CD14-positive monocyte (primary cell): Measurements from ENCODE around the gene LPXN. TPM values are rescaled to one million over a fixed set of nuclear protein-coding genes. Genes with fewer than 3 reads are reported as not detected.
A peak's percentile ranks its signal among the peaks of the same experiment; 100 is the strongest.

ENCODE experiments used
- DNase-seq, 3 donors: peaks; one replicate each; pipeline ENCODE4 v3.0.0-alpha.2; 2011 to 2022
- H2AFZ ChIP-seq: 2 replicates; pipeline ENCODE4 v1.6.0; 2012; ENCODE audit warnings: mild to moderate bottlenecking, low read depth, low read length, inconsistent platforms; ENCODE audit not compliant: insufficient read depth, poor library complexity, severe bottlenecking
- H3K27ac ChIP-seq, 2 donors: 1 replicate in 1 of 2; 2 replicates in 1 of 2; pipeline ENCODE4 v1.5.1; 2012 to 2013; ENCODE audit warnings: low read length in 2 of 2, control low read depth in 1 of 2, inconsistent platforms in 1 of 2, low read depth in 1 of 2, mild to moderate bottlenecking in 1 of 2
- H3K27me3 ChIP-seq, 2 donors: one replicate each; pipeline versions ENCODE4 v1.6.0 to v1.6.1; 2011 to 2013; ENCODE audit warnings: low read length in 2 of 2; ENCODE audit not compliant: control insufficient read depth in 2 of 2, insufficient read depth in 2 of 2
- H3K36me3 ChIP-seq, 2 donors: replicated peaks in 1 of 2; 1 replicate in 1 of 2; 2 replicates in 1 of 2; pipeline versions ENCODE4 v1.5.1 to v1.6.1; 2012 to 2013; ENCODE audit warnings: low read length in 2 of 2, control low read depth in 1 of 2, inconsistent platforms in 1 of 2, mild to moderate bottlenecking in 1 of 2; ENCODE audit not compliant: insufficient read depth in 2 of 2, control insufficient read depth in 1 of 2
- H3K4me1 ChIP-seq, 2 donors: 1 replicate in 1 of 2; 2 replicates in 1 of 2; pipeline versions ENCODE4 v1.5.1 to v1.6.1; 2012 to 2013; ENCODE audit warnings: low read length in 2 of 2, control low read depth in 1 of 2, inconsistent platforms in 1 of 2, mild to moderate bottlenecking in 1 of 2, moderate library complexity in 1 of 2; ENCODE audit not compliant: insufficient read depth in 2 of 2, control insufficient read depth in 1 of 2
- H3K4me2 ChIP-seq: replicated peaks from 2 replicates; pipeline ENCODE3; 2012; ENCODE audit warnings: low read length, moderate library complexity, mild to moderate bottlenecking; ENCODE audit not compliant: poor library complexity, severe bottlenecking; ENCODE audit errors: extremely low read depth
- H3K4me3 ChIP-seq, 3 experiments: fragments of 200-600 bp in 1 of 3; sonication (generic) in 1 of 3; replicated peaks in 1 of 3; 1 replicate in 2 of 3; 2 replicates in 1 of 3; pipeline ENCODE4 v1.5.1; 2011 to 2013; ENCODE audit warnings: low read length in 3 of 3, mild to moderate bottlenecking in 3 of 3, control low read depth in 2 of 3, low read depth in 2 of 3, inconsistent platforms in 1 of 3, moderate library complexity in 1 of 3
- H3K79me2 ChIP-seq: 2 replicates; pipeline ENCODE4 v1.6.0; 2012; ENCODE audit warnings: mild to moderate bottlenecking, control low read depth, inconsistent platforms, low read length, moderate library complexity; ENCODE audit not compliant: insufficient read depth
- H3K9ac ChIP-seq: 2 replicates; pipeline ENCODE4 v1.6.0; 2017; ENCODE audit warnings: low read length, mild to moderate bottlenecking; ENCODE audit not compliant: insufficient read depth, poor library complexity, severe bottlenecking
- H3K9me3 ChIP-seq, 2 donors: replicated peaks in 1 of 2; 1 replicate in 1 of 2; 2 replicates in 1 of 2; pipeline versions ENCODE4 v1.5.1 to v1.6.1; 2012 to 2013; ENCODE audit warnings: low read length in 2 of 2, control low read depth in 1 of 2; ENCODE audit not compliant: control insufficient read depth in 1 of 2, insufficient read depth in 1 of 2
- H4K20me1 ChIP-seq: 2 replicates; pipeline ENCODE4 v1.6.0; 2012; ENCODE audit warnings: mild to moderate bottlenecking, low read length, control low read depth, moderate library complexity; ENCODE audit not compliant: insufficient read depth
- H3K27ac Mint-ChIP-seq, 7 donors: one replicate each; pipeline ENCODE4 v1.8.0; 2020; ENCODE audit warnings: mild to moderate bottlenecking in 7 of 7, mixed read lengths in 7 of 7, moderate library complexity in 6 of 7, inconsistent platforms in 2 of 7
- H3K27me3 Mint-ChIP-seq, 3 donors: one replicate each; pipeline ENCODE4 v1.8.0; 2021 to 2022; ENCODE audit warnings: low read depth in 3 of 3, mild to moderate bottlenecking in 3 of 3, mixed read lengths in 3 of 3, moderate library complexity in 3 of 3, inconsistent platforms in 1 of 3
- H3K36me3 Mint-ChIP-seq, 2 donors: one replicate each; pipeline ENCODE4 v1.8.0; 2020; ENCODE audit warnings: mixed read lengths in 2 of 2, inconsistent platforms in 1 of 2, mild to moderate bottlenecking in 1 of 2
- H3K4me1 Mint-ChIP-seq: one replicate; pipeline ENCODE4 v1.8.0; 2020; ENCODE audit warnings: mild to moderate bottlenecking, mixed read lengths
- H3K4me3 Mint-ChIP-seq, 2 donors: one replicate each; pipeline ENCODE4 v1.8.0; 2020; ENCODE audit warnings: mild to moderate bottlenecking in 2 of 2, mixed read lengths in 2 of 2, moderate library complexity in 1 of 2
- H3K9me3 Mint-ChIP-seq, 7 donors: one replicate each; pipeline ENCODE4 v1.8.0; 2020 to 2022; ENCODE audit warnings: mixed read lengths in 7 of 7, mild to moderate bottlenecking in 6 of 7, moderate library complexity in 6 of 7, inconsistent platforms in 2 of 7
- WGBS: methylation state at CpG from one replicate; pipeline ENCODE4 v1.1.5; 2013; ENCODE audit warnings: missing lambda C conversion rate; ENCODE audit not compliant: insufficient coverage; 5-methylcytosine and 5-hydroxymethylcytosine counted together
- intact Hi-C, 2 donors: fragments of 100-400 bp; cut with micrococcal nuclease; formaldehyde crosslinking; loops; one replicate each; pipeline versions ENCODE4 v1.15.0 to v1.15.1; 2023
- polyA plus RNA-seq, 3 donors: library from polyadenylated mRNA; depleted of rRNA in 1 of 3; unstranded in 2 of 3; stranded (reverse) in 1 of 3; fragments of 300-500 nt in 2 of 3; fragments of >200 nt in 1 of 3; fragmentation: Illumina TruSeq in 2 of 3; gene quantifications; 1 replicate in 2 of 3; 2 replicates in 1 of 3; pipeline ENCODE4 v1.2.3, GENCODE V29; 2012 to 2021
- TF ChIP-seq, protein P1 (sequence below): fragments of 200-600 bp; IDR thresholded peaks from one replicate; pipeline ENCODE4 v1.8.0; 2022; ENCODE audit warnings: antibody characterized with exemption, mild to moderate bottlenecking

Gene LPXN
- polyA plus RNA-seq, 3 donors, result 81.3 to 133 (median 101) TPM

DNA sequence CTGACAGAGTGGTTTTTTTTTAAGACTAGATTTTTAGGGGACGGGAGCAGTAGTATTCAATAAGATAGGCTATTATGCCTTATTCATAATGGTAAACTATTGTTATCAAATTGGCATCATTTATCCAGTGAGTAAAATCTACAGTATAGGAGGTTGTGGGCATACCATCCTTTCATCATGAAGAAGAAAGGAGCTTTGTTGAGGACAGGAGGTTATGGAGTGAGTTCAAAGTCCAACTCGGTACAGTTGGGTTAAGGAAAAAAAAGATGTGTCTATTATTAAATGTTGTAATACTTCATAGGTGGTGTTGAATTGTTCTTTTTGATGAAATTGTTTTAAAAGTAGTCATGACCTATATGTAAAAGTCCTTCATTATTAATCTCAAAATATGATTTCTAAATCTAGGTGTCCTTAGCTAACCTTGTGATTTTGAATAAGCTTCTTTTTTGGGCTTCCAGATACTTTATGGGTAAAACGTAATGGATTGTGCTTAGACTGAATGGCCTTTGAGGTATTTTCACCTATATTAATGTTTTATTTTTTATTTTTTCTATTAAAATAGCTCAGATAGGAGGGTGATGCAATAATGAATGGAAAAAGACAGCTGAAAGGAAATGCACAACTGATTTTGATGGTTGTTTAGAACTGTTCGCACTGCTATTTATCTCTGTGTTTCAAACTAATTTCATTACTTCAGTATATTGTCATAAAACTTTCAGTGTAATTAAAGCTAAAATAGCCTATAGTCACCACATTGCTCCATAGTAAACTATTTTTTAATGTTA, 31.5 kb upstream of the LPXN start:
- H3K4me3 Mint-ChIP-seq, result no peak overlapping the region
- H3K9me3 ChIP-seq, result no peaks in the 10 kb centered on the region
- peaks cover 50 to 51% of the 10 kb centered on the region in 2 donors for H3K36me3 Mint-ChIP-seq

DNA sequence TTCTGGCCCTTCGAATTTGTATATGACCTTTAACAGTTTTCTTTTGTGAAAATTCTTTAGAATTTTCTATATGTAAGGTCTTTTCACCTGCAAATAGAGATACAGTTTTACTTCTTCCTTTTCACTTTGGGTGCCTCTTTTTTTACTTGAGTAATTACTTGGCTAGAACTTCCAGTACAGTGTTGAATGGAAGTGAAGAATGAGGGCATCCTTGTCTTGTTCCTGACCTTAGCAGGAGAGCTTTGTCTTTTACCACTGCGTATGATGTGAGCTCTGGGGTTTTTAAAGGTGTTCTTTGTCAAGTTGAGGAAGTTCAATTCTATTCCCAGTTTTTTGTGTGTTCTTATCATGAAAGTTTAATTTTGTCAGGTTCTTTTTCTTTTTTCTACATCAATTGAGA, 24.9 kb upstream of the LPXN start:
- H3K27me3 Mint-ChIP-seq, result no peaks in the 10 kb centered on the region
- peaks cover 100% of the 10 kb centered on the region for H3K79me2 ChIP-seq
- no peak overlapping the region for H3K4me3 Mint-ChIP-seq
- peaks cover 99% of the 10 kb centered on the region for H4K20me1 ChIP-seq
- H3K4me1 ChIP-seq, result no peaks in the 10 kb centered on the region
- no peak overlapping the region for H3K9ac ChIP-seq
- no peaks in the 10 kb centered on the region for H3K9me3 ChIP-seq
- TF ChIP-seq, protein P1, sequence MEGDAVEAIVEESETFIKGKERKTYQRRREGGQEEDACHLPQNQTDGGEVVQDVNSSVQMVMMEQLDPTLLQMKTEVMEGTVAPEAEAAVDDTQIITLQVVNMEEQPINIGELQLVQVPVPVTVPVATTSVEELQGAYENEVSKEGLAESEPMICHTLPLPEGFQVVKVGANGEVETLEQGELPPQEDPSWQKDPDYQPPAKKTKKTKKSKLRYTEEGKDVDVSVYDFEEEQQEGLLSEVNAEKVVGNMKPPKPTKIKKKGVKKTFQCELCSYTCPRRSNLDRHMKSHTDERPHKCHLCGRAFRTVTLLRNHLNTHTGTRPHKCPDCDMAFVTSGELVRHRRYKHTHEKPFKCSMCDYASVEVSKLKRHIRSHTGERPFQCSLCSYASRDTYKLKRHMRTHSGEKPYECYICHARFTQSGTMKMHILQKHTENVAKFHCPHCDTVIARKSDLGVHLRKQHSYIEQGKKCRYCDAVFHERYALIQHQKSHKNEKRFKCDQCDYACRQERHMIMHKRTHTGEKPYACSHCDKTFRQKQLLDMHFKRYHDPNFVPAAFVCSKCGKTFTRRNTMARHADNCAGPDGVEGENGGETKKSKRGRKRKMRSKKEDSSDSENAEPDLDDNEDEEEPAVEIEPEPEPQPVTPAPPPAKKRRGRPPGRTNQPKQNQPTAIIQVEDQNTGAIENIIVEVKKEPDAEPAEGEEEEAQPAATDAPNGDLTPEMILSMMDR, result no peak
- H3K27ac ChIP-seq, result no peak overlapping the region
- H3K36me3 ChIP-seq, result peaks cover 5 to 56% of the 10 kb centered on the region in 2 donors
- no peaks in the 10 kb centered on the region for H3K9me3 Mint-ChIP-seq
- no peak for DNase-seq
- intact Hi-C loops, result no loop called here
- peaks cover 36 to 49% of the 10 kb centered on the region in 2 donors for H3K36me3 Mint-ChIP-seq
- peaks cover 15% of the 10 kb centered on the region for H3K4me1 Mint-ChIP-seq
- no peaks in the 10 kb centered on the region for H3K27me3 ChIP-seq
- H2AFZ ChIP-seq, result no peak overlapping the region
- peak overlapping the region in 2 of 7 donors; percentile 24 to 39 for H3K27ac Mint-ChIP-seq
- no CpG with 5 or more reads among the region's 2 CpGs for WGBS
- H3K4me2 ChIP-seq, result no peak overlapping the region
- H3K4me3 ChIP-seq, result no peak overlapping the region

More for the DNA sequence above, 31.5 kb upstream of the LPXN start:
- no peak overlapping the region for H3K27ac ChIP-seq
- peaks cover 0 to 1% (median 0%) of the 10 kb centered on the region in 7 donors for H3K9me3 Mint-ChIP-seq
- H3K36me3 ChIP-seq, result peaks cover 28 to 39% of the 10 kb centered on the region in 2 donors
- H3K4me1 Mint-ChIP-seq, result peaks cover 24% of the 10 kb centered on the region
- no peak overlapping the region for H2AFZ ChIP-seq
- no peak overlapping the region for H3K9ac ChIP-seq
- TF ChIP-seq, protein P1, result no peak
- intact Hi-C loops, result no loop called here
- no peak overlapping the region for H3K4me3 ChIP-seq
- DNase-seq, result no peak
- H3K4me2 ChIP-seq, result no peak overlapping the region
- peak overlapping the region in 3 of 7 donors; percentile 11 to 58 (median 26) for H3K27ac Mint-ChIP-seq
- no CpG with 5 or more reads among the region's 4 CpGs for WGBS
- peaks cover 88% of the 10 kb centered on the region for H3K79me2 ChIP-seq
- H3K27me3 ChIP-seq, result no peaks in the 10 kb centered on the region
- H4K20me1 ChIP-seq, result peaks cover 90% of the 10 kb centered on the region
- H3K4me1 ChIP-seq, result peaks cover 4 to 5% of the 10 kb centered on the region in 2 donors
- H3K27me3 Mint-ChIP-seq, result no peaks in the 10 kb centered on the region
